Cardiac muscle cell (in vitro differentiated cells and primary cell): ENCODE measurements around the gene KLHDC7B. TPM values are rescaled to one million over a fixed set of nuclear protein-coding genes. Genes with fewer than 3 reads are reported as not detected.

ENCODE experiments used
- DNase-seq, 2 donors: peaks; one replicate each; pipeline versions ENCODE4 v3.0.0 to v3.0.0-alpha.2; 2010 to 2017; ENCODE audit warnings: low read depth in 1 of 2, low spot score in 1 of 2
- H3K27ac ChIP-seq: fragments of 200-600 bp; sonication (generic); 2 replicates; pipeline ENCODE4 v1.5.1; 2016
- H3K27me3 ChIP-seq: fragments of 200-600 bp; sonication (generic); 2 replicates; pipeline ENCODE4 v1.6.0; 2016; ENCODE audit warnings: control low read depth
- H3K36me3 ChIP-seq: fragments of 200-600 bp; sonication (generic); 2 replicates; pipeline ENCODE4 v1.5.1; 2016; ENCODE audit warnings: control low read depth
- H3K4me1 ChIP-seq: fragments of 200-600 bp; sonication (generic); 2 replicates; pipeline ENCODE4 v1.8.1; 2017; ENCODE audit warnings: low read depth, mild to moderate bottlenecking, mixed run types
- H3K4me3 ChIP-seq: fragments of 200-600 bp; sonication (generic); 2 replicates; pipeline ENCODE4 v1.5.1; 2016; ENCODE audit warnings: mild to moderate bottlenecking
- H3K9me3 ChIP-seq: fragments of 200-600 bp; sonication (generic); 2 replicates; pipeline ENCODE4 v1.5.1; 2017; ENCODE audit warnings: low read depth, mild to moderate bottlenecking, control low read depth
- polyA plus RNA-seq: library from polyadenylated mRNA; unstranded; fragments of >200 nt; fragmentation: Nextera tagmentation; extraction: Ambion mirVana; gene quantifications from 2 replicates; pipeline ENCODE4 v1.2.1, GENCODE V29; 2016
- total RNA-seq: library from RNA; depleted of rRNA; stranded (reverse); fragments of >200 nt; gene quantifications from 2 replicates; pipeline ENCODE4 v1.2.3, GENCODE V29; 2016
- TF ChIP-seq, protein P1 (sequence below): IDR thresholded peaks from 2 replicates; pipeline ENCODE4 v1.5.1; 2012; ENCODE audit warnings: low read depth, mild to moderate bottlenecking, low read length

KLHDC7B gene
- total and polyA plus RNA-seq, 2 experiments from 2014 or later, result 0.18 to 0.45 TPM

DNA sequence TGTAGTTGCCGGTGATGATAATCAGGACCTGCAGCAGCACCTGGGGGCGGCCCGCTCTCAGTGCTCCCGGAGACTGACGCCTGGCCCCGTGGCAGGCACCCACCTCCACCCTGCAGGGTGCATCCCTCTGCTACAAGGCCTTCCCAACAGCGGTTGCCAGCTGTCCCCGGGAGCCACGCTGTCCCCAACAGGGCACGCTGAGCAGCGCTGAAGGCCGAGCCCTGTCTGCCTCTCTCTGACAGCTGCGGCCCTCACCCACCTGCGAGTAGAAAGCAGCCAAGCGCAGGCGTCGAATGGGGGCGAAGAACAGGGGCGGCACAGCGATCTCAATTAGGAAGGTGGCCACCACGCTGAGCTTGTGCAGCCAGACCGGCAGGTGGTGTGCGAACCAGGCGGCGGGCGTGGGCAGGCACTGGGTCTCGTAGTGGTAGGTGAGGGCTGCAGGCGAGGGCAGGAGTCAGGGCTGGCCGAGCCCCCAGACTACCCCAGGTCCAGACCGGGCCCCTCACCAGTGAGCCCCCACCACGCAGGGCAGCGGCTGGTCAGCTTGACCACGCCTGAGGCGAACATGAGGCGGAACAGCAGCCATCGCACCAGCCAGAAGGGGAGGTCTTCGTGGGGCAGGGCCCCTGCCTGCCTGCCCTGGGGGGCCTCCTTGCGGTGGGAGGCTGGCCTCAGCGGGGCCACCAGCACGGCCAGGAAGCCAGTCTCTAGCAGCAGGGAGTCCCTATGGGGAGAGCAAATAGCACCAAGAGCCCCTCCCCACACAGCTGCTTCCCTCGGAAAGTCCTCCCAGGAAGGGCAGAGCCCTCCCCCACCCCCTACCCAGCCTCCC lies 39.7 kb upstream of the KLHDC7B start:
- Histone ChIP-seq H3K36me3 (peaks cover 8% of the 10 kb centered on the region), H3K9me3 (no peaks in the 10 kb centered on the region), H3K27ac (no peak overlapping the region), H3K4me1 (peaks cover 8% of the 10 kb centered on the region), H3K27me3 (no peaks in the 10 kb centered on the region), H3K4me3 (peak overlapping the region; percentile 82)
- no peak for DNase-seq
- TF ChIP-seq, protein P1, sequence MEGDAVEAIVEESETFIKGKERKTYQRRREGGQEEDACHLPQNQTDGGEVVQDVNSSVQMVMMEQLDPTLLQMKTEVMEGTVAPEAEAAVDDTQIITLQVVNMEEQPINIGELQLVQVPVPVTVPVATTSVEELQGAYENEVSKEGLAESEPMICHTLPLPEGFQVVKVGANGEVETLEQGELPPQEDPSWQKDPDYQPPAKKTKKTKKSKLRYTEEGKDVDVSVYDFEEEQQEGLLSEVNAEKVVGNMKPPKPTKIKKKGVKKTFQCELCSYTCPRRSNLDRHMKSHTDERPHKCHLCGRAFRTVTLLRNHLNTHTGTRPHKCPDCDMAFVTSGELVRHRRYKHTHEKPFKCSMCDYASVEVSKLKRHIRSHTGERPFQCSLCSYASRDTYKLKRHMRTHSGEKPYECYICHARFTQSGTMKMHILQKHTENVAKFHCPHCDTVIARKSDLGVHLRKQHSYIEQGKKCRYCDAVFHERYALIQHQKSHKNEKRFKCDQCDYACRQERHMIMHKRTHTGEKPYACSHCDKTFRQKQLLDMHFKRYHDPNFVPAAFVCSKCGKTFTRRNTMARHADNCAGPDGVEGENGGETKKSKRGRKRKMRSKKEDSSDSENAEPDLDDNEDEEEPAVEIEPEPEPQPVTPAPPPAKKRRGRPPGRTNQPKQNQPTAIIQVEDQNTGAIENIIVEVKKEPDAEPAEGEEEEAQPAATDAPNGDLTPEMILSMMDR, result no peak

DNA sequence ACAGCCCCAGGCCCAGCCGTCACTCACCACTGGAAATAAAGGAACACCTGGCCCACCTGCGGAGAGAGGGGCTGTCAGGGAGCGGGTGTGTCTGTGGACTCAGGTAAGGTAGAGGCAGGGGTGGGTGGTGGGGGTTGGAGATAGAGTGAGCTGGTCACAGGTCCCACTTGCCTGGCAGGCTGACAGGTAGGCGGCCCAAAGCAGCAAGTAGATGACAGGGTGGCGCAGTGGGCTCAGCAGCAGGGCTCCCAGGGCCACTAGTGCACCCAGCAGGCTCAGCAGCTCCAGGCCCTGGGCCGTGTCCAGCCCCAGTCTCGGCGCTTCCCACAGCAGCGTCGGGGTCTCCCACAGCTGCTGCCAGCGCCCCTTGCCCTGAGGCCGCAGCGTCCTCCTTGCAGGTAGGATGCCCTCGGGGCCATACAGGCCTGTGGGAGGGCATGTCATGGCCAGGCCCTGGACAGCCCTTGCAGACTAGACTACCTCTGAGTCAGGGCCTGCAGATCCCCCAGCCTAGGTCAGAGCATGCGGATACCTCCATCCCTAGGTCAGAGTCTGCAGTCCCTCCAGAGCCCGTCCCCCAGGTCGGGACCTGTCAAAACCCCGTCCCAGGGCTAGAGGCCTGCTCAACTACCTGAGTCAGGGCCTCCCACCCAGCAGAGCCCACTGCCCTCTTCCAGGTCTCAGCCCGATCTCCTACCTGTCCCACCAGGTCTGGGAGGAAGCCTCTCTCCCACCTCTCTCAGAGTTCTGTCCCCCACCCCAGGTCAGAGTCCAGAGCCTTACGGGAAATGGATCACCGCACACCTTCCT lies 38.9 kb upstream of the KLHDC7B start:
- Histone ChIP-seq H3K27ac (peak overlapping the region; percentile 80), H3K4me3 (peak overlapping the region; percentile 82), H3K27me3 (no peaks in the 10 kb centered on the region), H3K9me3 (no peaks in the 10 kb centered on the region), H3K36me3 (peaks cover 8% of the 10 kb centered on the region), H3K4me1 (peaks cover 8% of the 10 kb centered on the region)
- TF ChIP-seq, protein P1, result no peak
- DNase-seq, result no peak

- Histone ChIP-seq H3K27me3 (no peaks in the 10 kb centered on the region), H3K9me3 (no peaks in the 10 kb centered on the region), H3K27ac (peak within 1 kb of the TSS; percentile 80), H3K4me3 (peak within 1 kb of the TSS; percentile 82), H3K36me3 (peaks cover 8% of the 10 kb centered on the region), H3K4me1 (peaks cover 8% of the 10 kb centered on the region)
- TF ChIP-seq, protein P1, result no peak
- DNase-seq, result peak in 1 of 2 donors; percentile 98
Observed at GRCh38 chr22:50507421-50507990, 38.2 kb upstream of the KLHDC7B start, which contains the start of gene LMF2. TSS of gene LMF2 (minus strand) at chr22:50507702. CDS start at chr22:50507675, 27 bp downstream.

DNA sequence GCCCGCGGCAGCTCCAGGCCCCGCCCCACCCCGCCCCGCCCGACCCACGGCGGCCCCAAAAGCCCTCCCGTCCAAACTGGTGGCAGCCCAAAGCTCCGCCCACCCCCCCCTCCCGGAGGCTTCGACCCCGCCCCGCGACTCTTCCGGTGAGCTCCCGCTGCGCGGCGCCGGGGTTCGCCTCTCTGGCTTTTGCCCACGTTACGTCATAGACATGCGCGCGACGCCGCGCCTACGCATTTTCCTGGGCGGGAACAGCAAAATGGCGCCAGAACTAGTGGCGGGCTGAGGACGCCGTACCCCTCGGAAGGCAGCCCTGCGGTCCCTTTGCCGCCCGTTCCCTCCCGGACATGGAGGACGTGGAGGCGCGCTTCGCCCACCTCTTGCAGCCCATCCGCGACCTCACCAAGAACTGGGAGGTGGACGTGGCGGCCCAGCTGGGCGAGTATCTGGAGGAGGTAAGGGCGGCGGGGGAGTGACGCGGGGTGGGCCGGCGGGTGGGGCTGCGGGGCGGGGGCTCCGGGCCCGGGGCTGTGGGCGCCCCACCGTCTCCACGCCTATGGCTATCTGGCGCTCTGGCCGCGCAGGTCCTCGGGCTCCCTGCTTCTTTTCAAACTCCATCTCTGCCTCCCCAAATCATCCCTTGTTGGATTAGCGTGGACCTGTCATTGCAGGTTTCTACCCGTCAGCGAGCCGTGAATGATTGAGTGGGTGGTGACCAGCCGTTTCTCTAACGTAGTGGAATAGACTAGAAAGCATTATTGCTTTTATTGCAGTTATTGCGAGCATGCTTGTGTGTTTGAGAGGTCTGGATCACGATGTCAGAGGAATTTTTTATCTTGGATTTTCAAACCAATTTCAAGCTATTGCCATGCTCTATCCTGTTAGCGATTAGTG lies 37.5 kb upstream of the KLHDC7B start, which contains the start of gene NCAPH2:
Gene NCAPH2, plus strand, starts transcription at position 234 of the 894 bp plus-strand sequence. Its CDS starts 114 bp downstream, at position 348.
- no peaks in the 10 kb centered on the region for H3K9me3 ChIP-seq
- H3K4me3 ChIP-seq, result peak within 1 kb of the TSS; percentile 82
- TF ChIP-seq, protein P1, result no peak
- H3K27ac ChIP-seq, result peak within 1 kb of the TSS; percentile 80
- peaks cover 8% of the 10 kb centered on the region for H3K36me3 ChIP-seq
- DNase-seq, result peak in 1 of 2 donors; percentile 98
- H3K27me3 ChIP-seq, result no peaks in the 10 kb centered on the region
- H3K4me1 ChIP-seq, result peaks cover 8% of the 10 kb centered on the region
